Ovary (tissue), 9 donors: ENCODE measurements around the gene MCUB. TPM values are rescaled to one million over a fixed set of nuclear protein-coding genes. Genes with fewer than 3 reads are reported as not detected.

Experiments used
- DNase-seq, 5 donors: peaks; one replicate each; pipeline ENCODE4 v3.0.0-alpha.2; 2019 to 2020
- H3K27ac ChIP-seq, 2 donors: fragments of 200-600 bp; one replicate each; pipeline versions ENCODE4 v1.5.1 to v1.8.0; 2019 to 2022
- H3K27me3 ChIP-seq: fragments of 200-600 bp; one replicate; pipeline ENCODE4 v1.8.0; 2022
- H3K36me3 ChIP-seq: fragments of 200-600 bp; sonication (generic); one replicate; pipeline ENCODE4 v1.5.1; 2019
- H3K4me1 ChIP-seq: one replicate; pipeline ENCODE4 v1.8.1; 2013; ENCODE audit warnings: mild to moderate bottlenecking, moderate library complexity; ENCODE audit not compliant: insufficient read depth
- H3K4me3 ChIP-seq: fragments of 200-600 bp; sonication (generic); one replicate; pipeline ENCODE4 v1.5.1; 2017
- H3K9me3 ChIP-seq, 2 donors: fragments of 200-600 bp in 1 of 2; sonication (generic) in 1 of 2; one replicate each; pipeline versions ENCODE4 v1.5.1 to v1.8.1; 2013 to 2019; ENCODE audit warnings: mild to moderate bottlenecking in 1 of 2, moderate library complexity in 1 of 2
- CTCF ChIP-seq, 3 donors: fragments of 450-650 bp in 2 of 3; fragments of 200-600 bp in 1 of 3; IDR thresholded peaks; one replicate each; pipeline versions ENCODE4 v1.5.1 to v1.8.0; 2016 to 2022; ENCODE audit warnings: antibody characterized with exemption in 3 of 3, mild to moderate bottlenecking in 1 of 3
- EP300 ChIP-seq: sonication (generic); formaldehyde crosslinking; IDR thresholded peaks from one replicate; pipeline ENCODE4 v1.6.1; 2017; ENCODE audit warnings: antibody characterized with exemption
- POLR2A ChIP-seq: fragments of 450-650 bp; IDR thresholded peaks from one replicate; pipeline ENCODE4 v1.6.1; 2017; ENCODE audit warnings: antibody characterized with exemption, mild to moderate bottlenecking, moderate library complexity
- WGBS, 3 donors: extraction: QIAGEN DNeasy Blood & Tissue Kit in 1 of 3; methylation state at CpG; one replicate each; pipeline versions ENCODE4 v1.1.5 to v1.1.7; 2013 to 2017; 5-methylcytosine and 5-hydroxymethylcytosine counted together
- intact Hi-C, 4 donors: fragments of 100-400 bp; cut with DNase I; formaldehyde crosslinking; loops; one replicate each; pipeline versions ENCODE4 v1.11.0 to v1.15.1; 2022 to 2023
- polyA plus RNA-seq, 2 donors: library from polyadenylated mRNA; stranded (reverse); fragments of 200-250 nt in 1 of 2; fragments of 350-450 nt in 1 of 2; fragmentation: Illumina TruSeq in 1 of 2; extraction: RNeasy Lipid Tissue Mini Kit (QIAGEN cat#74804) in 1 of 2; gene quantifications; one replicate each; pipeline ENCODE4 v1.2.3, GENCODE V29; 2013 to 2014
- total RNA-seq, 7 donors: library from RNA; depleted of rRNA in 2 of 7; stranded (reverse); fragments of >200 nt in 2 of 7; fragmentation: NEBNext Ultra II Directional in 3 of 7; extraction: Animal tissue kit (Norgen Biotek cat#: 25700) in 3 of 7; gene quantifications; one replicate each; pipeline versions ENCODE4 v1.1.0 to v1.2.4, GENCODE V29; 2016 to 2023
- donor health status: DM: no; HTN: no; CAD: no; lungs with moderate emphysema.
- donor health status: DM: no; HTN: no; CAD: no.
- donor health status: Bipolar disorder and iron deficiency.
- donor health status: DM: yes; HTN: yes; CAD: no.
- donor health status: DM: no; HTN: no; CAD: no.
- donor health status: DM: yes; HTN: yes; CAD: no.

Gene MCUB
- total and polyA plus RNA-seq, 9 donors, result 7.6 to 18.5 (median 8.8) TPM

GRCh38 chr4:109701566-109702410 lies 141.7 kb downstream of the MCUB start:
- intact Hi-C loops, result loop anchor here in 3 of 4 donors (10.0 kb wide), 3 partner anchors 113 to 267 kb away; partner anchors contain the start of genes GAR1 (in 2 of the 3), RRH (in 1 of the 3) and SEC24B (in 1 of the 3)
- peak overlapping the region; percentile 88 for H3K4me3 ChIP-seq
- H3K27ac ChIP-seq, result no peak overlapping the region
- TF ChIP-seq CTCF (IDR thresholded peaks at IDR 0.05) (no peak), EP300 (no peak), POLR2A (no peak)
- 36 to 48% (median 45%) methylated on average over 21 of the region's 21 CpGs for WGBS, 3 donors
- H3K36me3 ChIP-seq, result no peaks in the 10 kb centered on the region
- no peaks in the 10 kb centered on the region for H3K27me3 ChIP-seq
- peaks cover 5% of the 10 kb centered on the region for H3K4me1 ChIP-seq
- no peak for DNase-seq
- no peaks in the 10 kb centered on the region for H3K9me3 ChIP-seq

GRCh38 chr4:109702950-109703663 lies 143.1 kb downstream of the MCUB start, which contains the start of gene CASP6:
TSS of gene CASP6 (minus strand) at chr4:109703445. CDS start at chr4:109703395, 50 bp downstream.
- Histone ChIP-seq H3K4me1 (peaks cover 5% of the 10 kb centered on the region), H3K27me3 (no peaks in the 10 kb centered on the region), H3K27ac (peak within 1 kb of the TSS; percentile 63 to 68), H3K9me3 (no peaks in the 10 kb centered on the region), H3K36me3 (no peaks in the 10 kb centered on the region), H3K4me3 (peak within 1 kb of the TSS; percentile 88)
- TF ChIP-seq EP300 (no peak), CTCF (IDR thresholded peaks at IDR 0.05) (peak; percentile 23 to 63 (median 57)), POLR2A (no peak)
- WGBS, 3 donors, result 0 to 1% (median 0%) methylated on average over 47 to 72 of the region's 72 CpGs
- intact Hi-C loops, result loop anchor here in 3 of 4 donors (10.0 kb wide), 3 partner anchors 112 to 268 kb away; partner anchors contain the start of genes GAR1 (in 2 of the 3), RRH (in 1 of the 3) and SEC24B (in 1 of the 3)
- peak; percentile 83 to 90 (median 84) for DNase-seq

GRCh38 chr4:109703664-109704361 lies 143.8 kb downstream of the MCUB start:
- no peak for TF ChIP-seq EP300
- Histone ChIP-seq H3K27me3 (no peaks in the 10 kb centered on the region), H3K9me3 (no peaks in the 10 kb centered on the region), H3K36me3 (no peaks in the 10 kb centered on the region), H3K4me1 (peaks cover 5% of the 10 kb centered on the region), H3K27ac (peak overlapping the region; percentile 63 to 68), H3K4me3 (peak overlapping the region; percentile 88)
- WGBS, 3 donors, result 4 to 8% (median 5%) methylated on average over 11 of the region's 11 CpGs
- intact Hi-C loops, result loop anchor here in 3 of 4 donors (10.0 kb wide), 3 partner anchors 111 to 269 kb away; partner anchors contain the start of genes GAR1 (in 2 of the 3), RRH (in 1 of the 3) and SEC24B (in 1 of the 3)
- DNase-seq, result no peak

- no peak overlapping the region for H3K27ac ChIP-seq
- H3K27me3 ChIP-seq, result no peaks in the 10 kb centered on the region
- intact Hi-C loops, result loop anchor here in 3 of 4 donors (10.0 kb wide), 3 partner anchors 106 to 274 kb away; partner anchors contain the start of genes GAR1 (in 2 of the 3), RRH (in 1 of the 3) and SEC24B (in 1 of the 3)
- H3K9me3 ChIP-seq, result no peaks in the 10 kb centered on the region
- no peaks in the 10 kb centered on the region for H3K4me1 ChIP-seq
- no peak for DNase-seq
- no peaks in the 10 kb centered on the region for H3K36me3 ChIP-seq
- no peak overlapping the region for H3K4me3 ChIP-seq
- no peak for TF ChIP-seq EP300
- no peak for TF ChIP-seq CTCF (IDR thresholded peaks at IDR 0.05)
- TF ChIP-seq POLR2A, result no peak
- 2 to 16% (median 8%) methylated on average over 2 of the region's 2 CpGs for WGBS, 3 donors
These were observed 148.4 kb downstream of the MCUB start for GRCh38 chr4:109708435-109708834.
